HG03520 (cell line): ENCODE measurements around the gene TPSG1.
"Not testable (repeated sequence)": the region's sequence is repeated elsewhere in the genome, so short reads cannot be mapped to it uniquely, and the experiment has no call there.

Experiments
- ATAC-seq: cut with Tn5 transposase; IDR thresholded peaks from one replicate; pipeline ENCODE4 v1.9.1; 2021; ENCODE audit warnings: mild to moderate bottlenecking, moderate library complexity; ENCODE audit not compliant: unreplicated experiment

Gene TPSG1

DNA sequence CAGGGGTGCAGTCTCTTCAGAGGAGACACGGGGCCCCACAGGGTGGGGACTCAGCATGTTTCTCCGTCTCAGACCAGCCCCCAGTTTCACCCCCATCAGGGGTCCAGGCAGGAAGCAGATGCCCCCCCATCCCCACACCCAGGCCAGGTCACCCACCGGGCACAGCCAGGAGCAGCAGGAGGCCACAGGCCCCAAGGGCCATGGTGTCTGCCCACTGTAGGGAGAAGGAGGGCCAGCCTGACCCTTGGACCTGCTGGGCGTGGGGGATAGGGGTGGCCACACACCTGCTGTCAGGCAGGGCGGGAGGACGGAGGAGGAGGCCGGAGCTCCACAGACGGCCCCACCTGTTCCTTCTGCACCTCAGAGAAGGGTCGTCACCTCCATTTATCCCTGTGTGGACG lies at the start of gene TPSG1:
TPSG1 (minus strand) TSS at position 218 of the 401 bp plus-strand sequence; CDS start at position 202, 16 bp downstream.
- no peak for ATAC-seq

DNA sequence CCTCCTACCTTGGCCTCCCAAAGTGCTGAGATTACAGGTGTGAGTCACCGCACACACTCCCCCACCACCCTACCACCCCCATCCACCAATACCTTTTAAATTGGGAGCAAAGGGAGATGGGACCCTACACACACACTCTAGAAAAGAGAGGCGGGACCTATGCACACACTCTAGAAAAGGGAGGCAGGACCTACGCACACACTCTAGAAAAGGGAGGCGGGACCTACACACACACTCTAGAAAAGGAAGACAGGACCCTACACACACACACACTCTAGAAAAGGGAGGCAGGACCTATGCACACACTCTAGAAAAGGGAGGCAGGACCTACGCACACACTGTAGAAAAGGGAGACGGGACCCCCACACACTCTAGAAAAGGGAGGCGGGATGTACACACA lies 49.7 kb upstream of the TPSG1 start:
- ATAC-seq, result no peak

DNA sequence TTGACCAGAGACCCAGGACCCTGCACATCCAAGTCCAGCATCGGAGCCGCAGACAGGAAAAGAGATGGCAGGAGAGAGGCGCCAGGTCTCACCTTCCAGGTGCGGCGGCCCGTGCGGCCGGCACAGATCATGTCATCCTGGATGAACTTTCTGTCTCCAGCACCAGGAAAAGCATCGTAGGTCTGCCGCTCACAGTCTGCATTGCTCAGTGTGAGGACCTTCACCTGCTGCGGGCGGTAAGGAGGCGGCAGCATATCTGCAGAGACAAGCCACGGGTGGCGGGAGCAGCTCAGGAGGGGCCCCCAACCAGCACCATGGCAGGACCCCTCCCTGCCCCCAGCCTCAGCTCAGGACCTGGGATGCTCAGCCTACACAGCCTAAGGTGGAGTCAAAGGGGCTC lies 48.7 kb upstream of the TPSG1 start:
- no peak for ATAC-seq

DNA sequence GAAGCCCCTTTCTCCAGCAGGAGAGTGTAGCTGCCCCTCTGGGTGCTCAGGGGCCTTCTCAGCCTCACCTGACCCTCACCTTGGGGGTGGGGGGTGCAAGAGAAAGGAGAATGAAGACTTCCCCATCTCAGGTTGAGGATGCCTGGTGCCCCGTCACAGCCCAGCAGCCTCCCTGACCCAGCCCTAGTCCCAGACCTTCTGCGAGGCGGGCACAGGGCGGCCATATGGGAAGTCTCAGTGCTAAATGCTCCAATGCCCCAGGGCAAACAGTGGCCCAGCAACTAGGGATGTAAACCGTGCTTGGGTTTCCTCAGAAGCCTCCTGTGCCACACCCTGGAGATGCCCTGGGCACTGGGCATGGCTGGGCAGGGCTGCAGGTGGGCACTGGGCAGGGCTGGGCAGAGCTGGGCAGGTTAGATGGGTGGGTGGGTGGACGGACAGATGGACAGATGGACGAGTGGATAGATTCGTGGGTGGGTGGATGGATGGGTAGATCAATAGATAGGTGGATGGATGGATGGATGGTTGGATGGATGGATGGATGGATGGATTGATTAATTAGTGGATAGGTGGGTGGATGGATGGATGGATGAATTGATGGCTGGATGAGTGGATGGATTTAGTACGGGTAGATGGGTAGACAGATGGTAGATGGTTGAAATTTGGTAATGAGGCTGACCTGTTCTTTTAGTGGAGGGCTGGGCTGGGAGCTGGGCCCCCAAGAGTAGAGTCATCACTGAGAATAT lies 47.6 kb upstream of the TPSG1 start:
- no peak for ATAC-seq

DNA sequence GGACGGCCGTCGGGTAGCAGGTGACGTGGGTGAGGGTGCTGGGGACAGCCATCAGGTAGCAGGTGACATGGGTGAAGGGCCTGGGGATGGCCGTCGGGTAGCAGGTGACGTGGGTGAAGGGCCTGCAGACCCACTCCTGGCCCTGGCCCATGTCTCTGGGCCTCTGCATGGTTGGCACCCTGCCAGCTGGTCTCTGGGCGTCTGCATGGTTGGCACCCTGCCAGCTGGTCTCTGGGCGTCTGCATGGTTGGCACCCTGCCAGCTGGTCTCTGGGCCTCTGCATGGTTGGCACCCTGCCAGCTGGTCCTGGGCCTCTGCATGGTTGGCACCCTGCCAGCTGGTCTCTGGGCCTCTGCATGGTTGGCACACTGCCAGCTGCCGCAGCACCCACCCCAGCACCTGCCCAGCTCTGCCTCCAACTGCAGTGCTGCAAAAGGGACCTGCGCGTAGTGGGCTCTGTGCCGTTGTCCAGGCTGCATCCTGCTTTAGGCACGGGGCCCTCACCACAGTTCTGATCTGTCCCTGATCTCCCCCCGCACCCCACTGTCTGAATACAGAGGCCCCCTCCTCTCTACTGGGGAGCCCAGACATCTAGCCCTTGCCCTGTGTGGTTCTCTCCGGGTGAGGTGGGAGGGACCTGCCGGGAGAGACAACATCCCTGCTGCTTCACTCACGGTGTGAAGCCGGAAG lies 46.8 kb upstream of the TPSG1 start:
- ATAC-seq, result not testable (repeated sequence)

DNA sequence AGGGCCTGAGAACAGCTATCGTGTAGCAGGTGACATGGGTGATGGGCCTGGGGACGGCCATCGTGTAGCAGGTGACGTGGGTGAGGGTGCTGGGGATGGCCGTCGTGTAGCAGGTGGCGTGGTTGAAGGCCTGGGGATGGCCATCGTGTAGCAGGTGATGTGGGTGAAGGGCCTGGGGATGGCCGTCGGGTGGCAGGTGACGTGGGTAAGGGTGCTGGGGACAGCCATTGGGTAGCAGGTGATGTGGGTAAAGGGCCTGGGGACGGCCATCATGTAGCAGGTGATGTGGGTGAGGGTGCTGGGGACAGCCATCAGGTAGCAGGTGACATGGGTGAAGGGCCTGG lies 46.3 kb upstream of the TPSG1 start:
- ATAC-seq, result no peak

DNA sequence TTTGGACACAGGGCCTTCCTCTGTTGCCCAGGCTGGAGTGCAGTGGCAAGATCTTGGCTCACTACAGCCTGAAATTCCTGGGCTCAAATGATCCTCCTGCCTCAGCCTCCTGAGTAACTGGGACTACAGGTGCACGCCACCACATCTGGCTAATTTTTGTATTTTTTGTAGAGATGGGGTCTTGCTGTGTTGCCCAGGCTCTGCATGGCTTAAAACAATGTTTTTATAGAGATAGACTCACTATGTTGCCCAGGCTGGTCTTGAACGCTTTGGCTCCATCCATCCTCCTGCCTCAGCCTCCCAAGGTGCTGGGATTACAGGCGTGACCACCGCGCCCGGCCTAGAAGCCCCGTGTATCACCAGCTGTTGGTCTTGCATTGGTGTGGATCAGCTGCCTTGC lies 44.4 kb upstream of the TPSG1 start:
- ATAC-seq, result not testable (repeated sequence)

DNA sequence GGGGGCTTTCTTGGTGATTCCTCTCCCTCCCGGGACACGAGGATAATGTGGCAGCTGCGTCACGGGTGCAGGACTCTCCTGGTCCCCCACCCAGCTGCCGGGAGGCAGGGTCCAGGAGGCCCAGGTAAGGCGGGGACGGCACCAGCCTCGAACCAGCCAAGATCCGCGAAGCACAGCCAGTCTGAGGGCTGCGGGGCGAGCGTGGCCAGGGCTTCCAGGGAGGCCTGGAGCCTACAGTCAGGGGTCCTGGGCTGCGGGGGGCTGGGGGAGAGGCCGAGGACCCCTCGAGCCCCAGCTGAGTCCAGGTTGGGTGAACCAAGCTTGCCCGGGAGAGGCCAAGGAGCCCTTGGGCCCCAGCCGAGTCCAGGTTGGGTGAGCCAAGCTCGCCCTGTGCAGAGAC lies 40.8 kb upstream of the TPSG1 start:
- no peak for ATAC-seq

DNA sequence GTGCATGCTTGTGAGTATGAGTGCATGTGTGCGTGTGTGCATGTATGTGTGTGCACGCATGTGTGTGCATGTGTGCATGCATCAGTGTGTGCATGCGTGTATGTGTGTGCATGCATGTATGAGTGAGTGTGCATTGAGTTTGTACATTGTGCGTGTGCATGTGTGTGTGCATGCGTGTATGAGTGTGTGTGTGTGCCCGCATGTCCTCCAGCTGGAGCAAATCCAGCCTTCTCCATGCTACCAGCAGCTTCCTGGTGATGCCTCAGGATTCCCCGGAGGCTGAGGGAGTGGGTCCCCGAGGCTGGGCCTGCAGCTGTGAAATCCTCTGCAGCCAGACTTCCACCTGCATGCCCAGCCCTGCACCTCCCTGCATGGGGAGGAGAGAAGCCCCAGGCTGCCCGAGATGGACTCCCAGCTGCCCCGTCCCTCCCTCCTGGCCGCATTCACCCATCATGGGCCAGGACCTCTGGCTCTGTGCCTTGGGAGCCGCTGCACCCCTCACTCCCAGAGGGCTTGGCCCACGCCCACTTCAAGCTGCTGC lies 40.1 kb upstream of the TPSG1 start:
- ATAC-seq, result no peak

DNA sequence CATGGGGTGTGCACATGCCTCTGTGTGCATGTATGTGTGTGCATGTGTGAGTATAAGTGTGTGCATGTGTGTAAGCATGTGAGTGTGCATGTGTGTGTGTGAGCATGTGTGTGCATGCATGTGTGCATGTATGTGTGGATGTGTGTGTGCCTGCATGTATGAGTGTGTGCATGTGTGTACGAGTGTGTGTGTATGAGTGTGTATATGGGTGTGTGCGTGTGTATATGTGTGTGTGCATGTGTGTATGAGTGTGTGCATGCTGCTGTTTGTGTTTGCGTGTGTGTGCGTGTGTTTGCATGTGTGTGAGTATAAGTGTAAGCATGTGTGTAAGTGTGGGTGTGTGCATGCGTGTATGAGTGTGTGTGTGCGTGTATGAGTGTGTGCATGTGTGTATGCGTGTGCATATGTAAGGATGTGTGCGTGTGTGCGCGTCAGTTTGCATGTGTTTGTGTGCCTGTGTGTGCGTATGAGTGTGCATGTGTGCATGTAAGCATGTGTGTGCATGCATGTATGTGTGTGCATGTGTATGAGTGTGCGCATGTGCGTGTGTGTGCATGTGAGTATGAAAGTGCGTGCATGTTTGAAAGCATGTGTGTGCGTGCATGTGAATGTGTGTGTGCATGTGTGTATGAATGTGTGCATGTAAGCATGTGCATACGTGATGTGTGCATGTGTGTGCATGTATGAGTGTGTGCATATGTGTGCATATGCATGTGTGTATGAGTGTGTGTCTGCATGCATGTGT lies 39.4 kb upstream of the TPSG1 start:
- no peak for ATAC-seq

DNA sequence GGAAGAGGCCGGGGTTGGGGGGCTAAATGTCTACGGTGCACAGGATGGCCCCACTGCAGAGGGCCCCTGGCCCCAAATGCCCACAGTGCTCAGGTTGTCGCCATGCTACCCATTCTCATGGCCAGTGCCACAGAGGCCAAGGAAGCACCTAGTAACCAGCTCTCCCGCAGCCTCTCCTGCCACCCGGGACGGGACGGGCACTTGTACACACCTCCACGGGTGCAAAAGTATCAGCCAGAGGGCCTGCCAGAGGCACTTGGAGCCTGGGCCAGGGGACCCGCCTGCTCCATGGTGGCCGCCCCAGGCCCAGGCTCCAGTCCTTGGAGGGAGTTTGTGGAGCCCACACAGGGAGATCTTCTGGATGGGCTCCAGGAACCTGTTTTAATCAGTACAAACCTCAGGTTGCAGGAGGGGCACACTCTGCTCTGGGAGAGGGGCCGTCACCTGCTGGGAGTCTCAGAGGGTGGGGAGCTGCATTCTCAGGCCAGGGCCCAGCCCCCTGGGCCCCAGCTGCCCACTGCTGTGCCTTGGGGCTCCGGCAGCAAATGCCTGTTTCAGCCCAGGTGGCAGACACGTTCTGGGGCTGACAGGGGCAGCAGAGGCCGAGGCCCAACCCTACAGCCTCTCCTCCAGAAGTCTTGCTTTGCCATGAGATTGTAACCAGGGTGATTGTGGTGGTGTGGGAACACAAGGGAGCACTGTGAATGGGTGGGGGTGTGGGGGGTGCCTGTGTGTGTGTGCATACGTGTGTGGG lies 38.7 kb upstream of the TPSG1 start:
- ATAC-seq, result no peak

DNA sequence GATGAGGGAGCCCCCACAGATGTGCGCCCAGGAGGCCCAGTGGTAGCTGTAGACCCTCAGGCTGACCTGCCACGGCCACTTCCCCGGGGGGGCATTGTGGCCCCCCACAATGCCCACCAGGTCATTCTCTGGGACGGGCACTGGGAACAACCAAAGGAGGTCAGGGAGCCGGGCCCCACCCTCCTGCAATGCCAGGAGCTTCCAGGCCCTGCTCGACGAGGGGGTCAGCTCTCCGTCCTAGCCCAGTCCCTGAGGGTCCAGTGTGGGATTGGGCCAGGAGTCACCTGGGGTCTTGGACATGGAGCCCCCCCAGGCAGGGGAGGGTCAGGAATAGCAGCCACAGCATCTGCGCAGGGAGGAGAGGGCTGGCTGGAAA lies 37.8 kb upstream of the TPSG1 start:
- ATAC-seq, result no peak

DNA sequence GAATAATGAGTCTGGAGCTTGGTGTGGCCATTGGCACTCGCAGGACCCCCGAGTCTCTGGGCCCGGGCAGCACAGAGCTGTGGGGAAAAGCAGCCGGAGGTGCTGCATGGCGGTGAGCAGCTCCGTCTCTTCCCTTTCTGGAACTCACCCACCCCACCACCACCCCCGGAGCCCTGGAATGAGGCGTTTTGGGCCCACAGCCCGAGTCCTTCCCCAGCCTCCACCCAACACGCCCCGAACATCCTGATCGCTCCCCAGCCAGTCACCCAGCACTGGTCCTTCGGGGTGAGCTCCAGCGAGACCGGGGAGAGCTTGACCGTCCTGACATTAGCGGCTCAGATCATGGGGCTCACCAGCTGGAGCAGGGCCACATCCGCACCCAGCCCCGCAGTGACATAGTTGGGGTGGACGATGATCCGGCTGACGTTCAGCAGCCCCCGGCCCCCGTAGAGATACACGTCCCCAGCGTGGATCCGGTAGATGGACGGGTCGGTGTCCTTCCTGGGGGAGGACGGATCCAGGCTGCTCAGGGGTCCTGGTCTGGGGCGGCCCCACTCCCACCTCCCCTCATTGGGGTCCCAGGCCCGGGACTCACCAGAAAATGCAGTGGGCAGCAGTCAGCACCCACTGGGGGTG lies 37.3 kb upstream of the TPSG1 start:
- ATAC-seq, result no peak

DNA sequence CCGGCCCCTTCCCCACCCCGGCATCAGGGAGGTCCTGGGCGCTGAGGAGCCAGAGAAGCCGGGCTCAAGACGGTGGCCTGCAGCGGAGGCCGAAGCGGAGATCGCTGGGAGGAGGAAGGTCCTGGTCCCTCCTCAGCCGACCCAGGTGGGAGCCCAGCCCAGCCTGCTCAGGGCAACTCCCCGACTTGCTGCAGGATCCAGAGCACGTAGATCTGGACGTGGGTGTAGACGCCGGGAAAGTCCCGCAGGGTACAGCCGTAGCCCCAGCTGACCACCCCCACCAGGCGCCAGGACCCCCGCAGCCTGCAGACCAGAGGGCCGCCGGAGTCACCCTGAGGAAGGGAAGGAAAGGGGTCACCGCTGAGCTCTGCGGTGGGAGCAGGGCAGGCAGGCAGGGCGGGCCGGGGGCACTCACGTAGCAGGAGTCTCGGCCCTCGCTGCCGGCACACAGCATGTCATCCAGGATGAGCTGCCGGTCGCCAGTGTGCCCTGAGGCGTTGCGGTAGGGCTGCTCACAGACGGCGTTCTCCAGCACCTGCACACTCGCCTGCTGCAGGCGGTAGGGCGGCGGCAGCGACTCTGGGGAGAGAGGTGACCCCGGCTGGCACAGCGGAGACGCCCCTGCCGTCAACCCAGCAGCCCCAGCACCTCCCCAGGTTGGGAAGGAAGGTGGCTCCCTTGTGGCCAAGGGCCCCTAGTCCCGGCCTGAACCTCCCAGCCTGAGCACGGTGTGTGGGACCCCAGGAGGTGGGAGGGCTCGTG lies 36.2 kb upstream of the TPSG1 start:
- no peak for ATAC-seq

DNA sequence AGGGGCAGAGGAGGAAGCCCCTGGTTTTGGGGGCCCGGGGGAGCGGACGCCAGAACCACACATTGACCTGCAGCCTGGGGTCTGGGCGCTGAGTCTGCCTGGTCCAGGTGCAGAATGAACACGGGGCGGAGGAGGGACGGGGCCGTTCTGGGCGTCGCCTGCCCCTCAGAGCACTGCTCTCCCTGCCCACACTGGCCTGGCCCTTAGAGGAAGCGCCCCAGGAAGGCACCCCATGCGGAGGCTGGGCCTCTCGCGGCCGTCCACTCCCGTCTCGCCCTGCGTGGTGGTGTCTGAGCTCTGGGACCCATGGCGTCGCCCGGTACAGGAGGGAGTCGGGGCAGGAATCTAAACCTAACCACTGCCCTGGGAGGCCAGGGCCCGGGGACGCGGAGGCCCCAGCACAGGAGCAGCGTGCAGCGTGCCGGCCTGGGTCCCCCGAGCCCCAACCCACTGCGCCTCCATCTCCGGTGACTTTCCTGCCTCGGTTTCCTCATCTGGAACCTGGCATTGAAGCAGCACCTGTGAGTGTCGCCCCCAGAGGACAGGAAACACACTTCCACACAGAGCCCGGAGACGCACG lies 35.1 kb upstream of the TPSG1 start:
- ATAC-seq, result no peak

DNA sequence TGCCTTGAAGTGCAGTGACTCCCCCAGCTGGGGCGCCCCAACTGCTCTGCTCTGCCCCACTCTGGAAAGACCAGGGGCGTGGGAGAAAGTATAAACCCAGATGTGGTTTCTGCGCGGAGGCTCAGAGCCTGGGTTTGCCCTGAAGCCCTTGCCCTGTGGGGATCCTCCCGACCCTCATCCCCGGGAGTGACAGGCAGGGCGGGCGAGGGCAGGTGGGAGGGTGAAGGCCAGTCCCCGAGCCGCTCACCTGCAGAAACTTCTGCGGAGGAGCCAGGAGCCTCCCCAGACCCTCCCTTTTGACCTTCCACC lies 34.6 kb upstream of the TPSG1 start:
- no peak for ATAC-seq

DNA sequence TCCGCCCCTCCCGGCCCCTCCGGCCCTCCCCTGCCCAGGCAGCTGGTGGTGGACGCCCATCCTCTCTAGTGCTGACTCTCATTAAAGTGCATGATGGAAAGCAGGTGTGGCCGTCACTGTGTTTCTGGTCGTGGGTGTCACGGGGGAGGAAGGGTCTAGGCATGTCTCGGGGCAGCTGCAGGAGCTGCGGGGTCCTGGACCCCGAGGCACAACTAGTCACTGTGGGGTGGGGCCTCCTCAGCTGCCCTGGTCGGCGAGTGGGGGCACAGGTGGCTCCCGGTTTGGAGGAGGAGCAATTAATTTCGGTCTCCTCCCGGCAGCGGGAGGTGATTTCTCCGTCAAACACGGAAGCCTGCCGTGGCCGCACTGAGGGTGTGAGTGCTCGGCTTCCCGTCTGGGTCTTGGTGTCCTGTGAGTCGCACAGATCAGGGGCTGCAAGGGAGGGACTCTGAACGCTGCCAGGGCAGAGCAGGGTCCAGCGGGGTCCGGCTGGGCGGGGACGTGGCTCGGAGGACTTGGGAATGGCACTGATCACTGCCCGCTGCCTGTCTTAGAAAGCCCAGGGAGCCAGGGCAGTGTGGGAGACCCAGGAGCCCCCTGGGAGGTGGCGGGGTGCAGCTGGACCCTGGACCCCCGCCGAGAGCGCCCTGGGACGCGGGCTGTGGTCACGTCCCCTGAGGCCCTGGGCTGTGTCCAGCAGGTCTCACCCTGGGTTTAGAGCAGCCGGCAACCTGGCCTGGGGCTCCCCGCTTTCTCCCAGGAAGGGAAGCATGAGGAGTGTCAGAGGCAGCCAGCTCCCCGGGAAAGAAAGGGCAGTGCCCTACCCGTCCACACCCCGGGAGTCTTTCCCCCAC lies 34.1 kb upstream of the TPSG1 start:
- ATAC-seq, result no peak

DNA sequence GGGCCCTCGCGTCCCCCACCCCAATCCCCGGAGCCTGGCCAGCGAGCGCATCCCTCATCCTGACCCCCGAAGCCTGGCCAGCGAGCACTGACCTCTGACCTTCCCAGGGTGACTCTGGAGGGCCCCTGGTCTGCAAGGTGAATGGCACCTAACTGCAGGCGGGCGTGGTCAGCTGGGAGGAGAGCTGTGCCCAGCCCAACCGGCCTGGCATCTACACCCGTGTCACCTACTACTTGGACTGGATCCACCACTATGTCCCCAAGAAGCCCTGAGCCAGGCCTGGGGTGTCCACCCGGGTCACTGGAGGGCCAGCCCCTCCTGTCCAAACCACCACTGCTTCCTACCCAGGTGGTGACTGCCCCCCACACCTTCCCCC lies 33.1 kb upstream of the TPSG1 start:
- no peak for ATAC-seq
